Measurements from ENCODE around the gene PCDHGC5.

The PCDHGC5 gene

DNA sequence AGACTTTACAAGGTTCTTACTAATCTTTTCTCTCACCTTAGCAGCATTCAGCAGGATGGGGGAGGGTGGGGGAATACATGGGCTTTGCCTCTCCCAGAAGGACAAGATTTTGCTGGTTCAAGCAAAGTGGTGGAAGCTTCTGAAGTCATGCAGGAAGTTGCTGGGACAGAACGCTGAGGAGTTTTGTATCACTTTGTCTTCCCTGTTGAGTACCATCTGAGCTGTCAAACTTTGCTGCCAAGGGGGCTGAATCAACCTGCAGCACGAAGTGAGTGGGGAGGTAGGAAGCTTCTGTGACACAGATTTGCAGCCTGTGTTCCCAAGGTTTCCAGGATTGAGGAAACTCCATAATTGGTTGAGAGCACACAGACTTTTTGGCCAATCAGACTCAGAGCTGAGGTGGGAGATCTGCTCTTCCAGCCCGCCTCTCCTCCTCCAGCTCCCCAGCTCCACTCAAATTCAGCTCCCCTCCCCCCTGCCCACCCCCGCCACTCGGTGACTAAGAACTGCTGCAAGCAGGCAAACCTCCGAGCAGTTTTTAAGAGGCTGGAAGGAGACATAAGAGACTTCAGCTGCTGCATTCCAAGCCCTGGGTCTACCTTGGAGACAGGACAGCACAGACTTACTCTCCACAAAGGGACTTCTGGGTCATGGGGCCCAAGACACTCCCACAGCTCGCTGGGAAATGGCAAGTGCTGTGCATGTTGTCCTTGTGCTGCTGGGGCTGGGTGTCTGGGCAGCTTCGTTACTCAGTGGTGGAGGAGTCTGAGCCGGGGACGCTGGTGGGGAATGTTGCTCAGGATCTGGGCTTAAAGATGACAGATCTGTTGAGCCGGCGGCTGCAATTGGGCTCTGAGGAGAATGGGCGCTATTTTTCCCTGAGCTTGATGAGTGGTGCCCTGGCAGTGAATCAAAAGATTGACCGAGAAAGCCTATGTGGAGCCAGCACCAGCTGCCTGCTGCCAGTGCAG lies at the start of gene PCDHGC5:
TSS of gene PCDHGC5 (plus strand) at position 491 of the 971 bp plus-strand sequence. CDS start at position 651, 160 bp downstream.
- in situ Hi-C loops (cut with MboI; ENCODE audit: low sequenced_read_pairs): no loop called here

DNA sequence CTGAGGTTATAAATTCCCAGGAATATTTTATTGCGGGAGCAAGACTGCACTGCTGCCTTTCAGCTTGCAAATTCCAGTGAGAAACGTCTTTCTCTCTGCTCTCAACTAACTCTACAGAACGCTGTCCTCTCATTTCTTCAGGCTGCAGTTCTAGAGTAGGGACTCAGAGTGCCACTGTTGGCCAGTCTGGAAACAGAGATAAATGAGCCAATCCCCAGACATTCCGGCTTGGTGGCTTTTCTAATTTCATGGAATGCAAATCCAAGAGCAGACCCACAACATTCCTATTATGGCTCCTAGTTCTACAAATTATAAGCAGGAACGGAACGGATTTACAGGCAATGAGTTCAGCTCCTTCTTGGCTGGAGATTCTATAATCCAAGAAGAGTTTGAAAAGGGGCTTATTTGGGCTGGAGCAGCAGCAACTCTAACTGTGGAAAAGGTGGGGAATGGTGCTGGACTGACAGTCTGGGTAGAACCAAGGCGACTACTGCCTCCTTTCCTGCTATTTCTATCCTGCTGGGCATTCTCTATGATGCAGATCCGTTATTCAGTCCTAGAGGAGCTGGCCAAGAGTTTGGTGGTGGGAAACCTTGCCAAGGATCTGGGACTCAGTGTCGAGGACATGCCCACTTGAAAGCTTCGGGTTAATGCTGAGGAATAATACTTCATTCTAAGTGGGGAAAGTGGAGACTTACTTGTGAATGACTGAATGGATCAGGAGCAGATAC lies 49.3 kb upstream of the PCDHGC5 start:
- in situ Hi-C loops (cut with MboI; ENCODE audit: low sequenced_read_pairs): no loop called here

DNA sequence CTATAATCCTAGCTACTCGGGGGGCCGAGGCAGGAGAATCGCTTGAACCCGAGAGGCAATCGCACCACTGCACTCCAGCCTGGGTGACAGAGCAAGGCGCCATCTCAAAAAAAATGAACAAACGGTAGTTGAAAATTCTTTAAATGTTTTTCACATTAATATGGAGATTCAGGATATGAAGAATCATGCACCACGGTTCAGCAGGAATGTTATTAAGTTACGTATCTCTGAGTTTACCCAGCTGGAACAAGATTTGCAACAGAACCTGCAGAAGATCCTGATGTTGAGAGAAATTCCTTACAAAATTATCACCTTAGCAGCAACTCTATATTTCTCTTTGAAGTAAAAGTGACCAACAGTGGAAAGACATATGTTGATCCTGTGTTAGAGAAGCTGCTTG lies 48.5 kb upstream of the PCDHGC5 start:
- in situ Hi-C loops (cut with MboI; ENCODE audit: low sequenced_read_pairs): no loop called here

DNA sequence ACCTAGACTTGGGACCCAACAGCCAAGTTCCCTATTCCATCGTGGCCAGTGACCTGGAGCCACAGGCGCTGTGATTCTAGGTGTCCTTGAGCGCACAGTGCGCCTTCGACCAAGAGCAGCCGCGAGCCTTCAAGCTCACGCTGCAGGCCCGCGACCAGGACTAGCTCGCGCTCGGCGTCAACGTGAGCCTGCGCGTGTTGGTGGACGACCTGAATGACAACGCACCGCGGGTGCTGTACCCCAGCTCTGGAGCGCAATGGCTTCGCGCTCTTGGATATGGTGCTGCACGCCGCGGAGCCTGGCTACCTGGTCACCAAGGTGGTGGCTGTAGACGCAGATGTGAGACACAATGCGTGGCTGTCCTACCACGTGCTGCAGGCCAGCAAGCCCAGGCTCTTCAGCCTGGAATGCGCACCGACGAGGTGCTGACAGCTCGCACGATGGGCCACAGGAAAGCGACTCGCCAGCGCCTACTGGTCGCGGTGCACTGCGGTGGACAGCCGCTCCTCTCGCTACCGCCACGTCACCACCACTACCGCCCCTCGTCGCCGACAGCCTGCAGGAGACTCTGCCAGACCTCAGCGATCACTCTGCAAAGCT lies 47.2 kb upstream of the PCDHGC5 start:
- in situ Hi-C loops (cut with MboI; ENCODE audit: low sequenced_read_pairs): no loop called here

DNA sequence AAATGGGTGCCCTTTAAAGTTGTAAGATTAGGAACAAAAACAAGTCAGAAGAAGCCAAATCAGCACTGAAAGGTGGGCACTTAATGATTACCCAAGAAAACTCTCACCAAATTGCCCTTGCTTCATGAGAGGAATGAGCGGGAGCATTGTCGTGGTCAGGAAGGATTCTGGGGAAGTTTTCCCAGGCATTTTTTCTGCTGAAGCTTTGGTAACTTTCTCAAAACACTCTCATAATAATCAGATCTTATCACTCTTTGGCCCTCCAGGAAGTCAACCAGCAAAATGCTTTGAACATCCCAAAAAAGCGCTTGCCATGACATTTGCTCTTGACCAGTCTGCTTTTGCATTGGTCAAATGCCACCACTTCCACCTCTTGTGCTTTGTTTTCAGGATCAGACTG lies 23.5 kb upstream of the PCDHGC5 start:
- in situ Hi-C loops (cut with MboI; ENCODE audit: low sequenced_read_pairs): no loop called here

DNA sequence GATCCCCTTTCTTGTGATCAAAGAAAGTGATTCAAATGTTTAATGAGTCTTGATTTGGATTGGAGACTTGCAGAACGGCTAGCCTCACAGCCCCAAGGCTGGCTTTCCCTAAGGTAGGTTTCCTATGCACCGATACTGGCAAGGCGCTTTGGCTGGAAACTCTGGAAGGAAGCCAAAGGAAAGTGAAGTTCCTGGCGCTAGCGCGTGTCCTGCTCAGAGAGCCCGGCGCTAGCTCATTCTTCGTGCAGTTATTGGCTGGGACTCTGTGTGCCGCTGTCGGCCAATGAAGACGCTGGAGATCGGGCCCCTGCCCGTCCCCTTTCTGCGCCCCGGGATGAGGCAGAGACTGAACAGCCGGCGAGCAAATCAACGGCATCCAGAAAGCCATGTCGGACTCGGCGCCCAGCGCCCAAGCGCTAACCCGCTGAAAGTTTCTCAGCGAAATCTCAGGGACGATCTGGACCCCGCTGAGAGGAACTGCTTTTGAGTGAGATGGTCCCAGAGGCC lies 13.2 kb upstream of the PCDHGC5 start, which contains the start of gene PCDHGC3:
TSS of gene PCDHGC3 (plus strand) at position 342 of the 507 bp plus-strand sequence. CDS start at position 493, 151 bp downstream.
- in situ Hi-C loops (cut with MboI; ENCODE audit: low sequenced_read_pairs): no loop called here

DNA sequence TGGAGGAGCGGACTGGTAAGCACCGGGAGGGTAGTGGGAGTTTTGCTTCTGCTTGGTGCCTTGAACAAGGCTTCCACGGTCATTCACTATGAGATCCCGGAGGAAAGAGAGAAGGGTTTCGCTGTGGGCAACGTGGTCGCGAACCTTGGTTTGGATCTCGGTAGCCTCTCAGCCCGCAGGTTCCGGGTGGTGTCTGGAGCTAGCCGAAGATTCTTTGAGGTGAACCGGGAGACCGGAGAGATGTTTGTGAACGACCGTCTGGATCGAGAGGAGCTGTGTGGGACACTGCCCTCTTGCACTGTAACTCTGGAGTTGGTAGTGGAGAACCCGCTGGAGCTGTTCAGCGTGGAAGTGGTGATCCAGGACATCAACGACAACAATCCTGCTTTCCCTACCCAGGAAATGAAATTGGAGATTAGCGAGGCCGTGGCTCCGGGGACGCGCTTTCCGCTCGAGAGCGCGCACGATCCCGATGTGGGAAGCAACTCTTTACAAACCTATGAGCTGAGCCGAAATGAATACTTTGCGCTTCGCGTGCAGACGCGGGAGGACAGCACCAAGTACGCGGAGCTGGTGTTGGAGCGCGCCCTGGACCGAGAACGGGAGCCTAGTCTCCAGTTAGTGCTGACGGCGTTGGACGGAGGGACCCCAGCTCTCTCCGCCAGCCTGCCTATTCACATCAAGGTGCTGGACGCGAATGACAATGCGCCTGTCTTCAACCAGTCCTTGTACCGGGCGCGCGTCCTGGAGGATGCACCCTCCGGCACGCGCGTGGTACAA lies 12.6 kb upstream of the PCDHGC5 start:
- in situ Hi-C loops (cut with MboI; ENCODE audit: low sequenced_read_pairs): no loop called here

DNA sequence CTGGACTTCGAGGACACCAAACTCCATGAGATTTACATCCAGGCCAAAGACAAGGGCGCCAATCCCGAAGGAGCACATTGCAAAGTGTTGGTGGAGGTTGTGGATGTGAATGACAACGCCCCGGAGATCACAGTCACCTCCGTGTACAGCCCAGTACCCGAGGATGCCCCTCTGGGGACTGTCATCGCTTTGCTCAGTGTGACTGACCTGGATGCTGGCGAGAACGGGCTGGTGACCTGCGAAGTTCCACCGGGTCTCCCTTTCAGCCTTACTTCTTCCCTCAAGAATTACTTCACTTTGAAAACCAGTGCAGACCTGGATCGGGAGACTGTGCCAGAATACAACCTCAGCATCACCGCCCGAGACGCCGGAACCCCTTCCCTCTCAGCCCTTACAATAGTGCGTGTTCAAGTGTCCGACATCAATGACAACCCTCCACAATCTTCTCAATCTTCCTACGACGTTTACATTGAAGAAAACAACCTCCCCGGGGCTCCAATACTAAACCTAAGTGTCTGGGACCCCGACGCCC lies 11.8 kb upstream of the PCDHGC5 start:
- in situ Hi-C loops (cut with MboI; ENCODE audit: low sequenced_read_pairs): no loop called here

DNA sequence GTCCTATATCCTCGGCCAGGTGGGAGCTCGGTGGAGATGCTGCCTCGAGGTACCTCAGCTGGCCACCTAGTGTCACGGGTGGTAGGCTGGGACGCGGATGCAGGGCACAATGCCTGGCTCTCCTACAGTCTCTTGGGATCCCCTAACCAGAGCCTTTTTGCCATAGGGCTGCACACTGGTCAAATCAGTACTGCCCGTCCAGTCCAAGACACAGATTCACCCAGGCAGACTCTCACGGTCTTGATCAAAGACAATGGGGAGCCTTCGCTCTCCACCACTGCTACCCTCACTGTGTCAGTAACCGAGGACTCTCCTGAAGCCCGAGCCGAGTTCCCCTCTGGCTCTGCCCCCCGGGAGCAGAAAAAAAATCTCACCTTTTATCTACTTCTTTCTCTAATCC lies 11.1 kb upstream of the PCDHGC5 start:
- in situ Hi-C loops (cut with MboI; ENCODE audit: low sequenced_read_pairs): no loop called here

DNA sequence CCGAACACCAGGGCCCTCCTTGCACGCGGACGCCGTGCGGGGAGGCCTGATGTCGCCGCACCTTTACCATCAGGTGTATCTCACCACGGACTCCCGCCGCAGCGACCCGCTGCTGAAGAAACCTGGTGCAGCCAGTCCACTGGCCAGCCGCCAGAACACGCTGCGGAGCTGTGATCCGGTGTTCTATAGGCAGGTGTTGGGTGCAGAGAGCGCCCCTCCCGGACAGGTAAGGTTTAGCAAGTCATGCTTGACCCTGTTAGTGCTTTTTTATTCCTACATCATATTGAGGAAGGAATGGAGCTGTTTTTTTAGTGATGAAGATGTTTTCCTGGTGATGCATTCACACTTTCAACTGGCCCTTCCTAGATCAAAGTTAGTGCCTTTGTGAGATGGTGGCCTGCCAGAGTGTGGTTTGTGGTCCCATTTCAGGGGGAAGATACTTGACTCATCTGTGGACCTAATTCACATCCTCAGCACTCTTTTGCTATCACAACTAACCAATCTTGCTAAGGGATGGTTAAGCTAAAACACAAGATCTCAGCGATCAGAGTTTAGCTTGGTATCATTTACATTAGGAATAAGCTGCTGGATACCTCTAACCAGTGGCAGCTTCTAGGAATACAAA lies 10.4 kb upstream of the PCDHGC5 start:
- in situ Hi-C loops (cut with MboI; ENCODE audit: low sequenced_read_pairs): no loop called here

DNA sequence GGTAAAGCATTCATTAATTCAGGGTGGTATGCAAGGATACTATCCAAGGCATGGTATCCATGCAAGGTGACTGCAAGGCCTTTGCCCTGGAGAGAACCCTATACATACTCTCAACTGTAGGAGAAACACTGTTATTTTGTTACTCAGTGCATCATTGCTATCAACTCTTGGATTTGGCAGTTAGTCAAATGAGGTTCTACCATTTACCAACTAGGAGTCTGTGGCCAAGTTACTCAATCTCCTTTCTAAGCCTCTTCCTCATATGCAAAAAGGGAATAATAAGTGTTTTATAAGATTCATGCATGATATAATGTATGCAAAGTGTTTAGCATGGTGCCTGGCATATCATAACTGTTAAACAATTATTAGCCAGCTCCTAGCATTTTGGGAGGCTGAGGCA lies 9.1 kb upstream of the PCDHGC5 start:
- in situ Hi-C loops (cut with MboI; ENCODE audit: low sequenced_read_pairs): no loop called here

DNA sequence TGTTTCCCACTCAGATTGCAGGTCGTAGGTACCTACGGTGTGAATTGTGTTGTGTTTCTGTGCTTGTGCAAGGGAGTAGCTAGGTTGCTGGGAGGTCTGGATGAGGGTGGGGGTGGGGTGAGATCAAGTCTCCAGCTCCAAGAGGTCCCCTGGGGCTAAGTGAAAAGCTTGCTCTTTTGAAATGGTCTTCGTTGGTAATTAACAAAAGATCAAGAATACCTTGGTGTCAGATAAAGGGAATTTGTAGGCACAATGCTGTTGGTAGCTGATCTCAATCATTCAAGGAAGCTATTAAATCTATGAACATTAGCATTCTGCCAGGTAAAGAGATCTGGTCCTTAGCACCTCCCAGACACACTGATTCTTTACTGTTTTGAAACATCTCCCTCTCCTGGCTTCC lies 5.0 kb upstream of the PCDHGC5 start:
- in situ Hi-C loops (cut with MboI; ENCODE audit: low sequenced_read_pairs): no loop called here

DNA sequence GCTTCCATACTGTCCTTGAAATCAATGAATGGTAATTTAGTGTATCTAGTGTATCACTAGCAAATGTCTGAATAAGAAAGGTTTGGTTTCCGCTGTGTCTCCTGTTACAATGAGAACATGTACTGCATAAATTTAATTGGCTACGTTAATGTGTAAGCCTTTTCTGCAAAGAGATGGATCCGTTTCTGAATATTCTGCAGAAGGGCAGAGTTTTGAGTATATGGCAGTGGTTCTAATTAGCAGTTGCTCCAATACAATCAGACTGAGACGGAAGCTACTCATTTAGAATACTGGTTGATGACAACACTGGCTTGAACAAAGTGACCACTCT lies 4.6 kb upstream of the PCDHGC5 start:
- in situ Hi-C loops (cut with MboI; ENCODE audit: low sequenced_read_pairs): no loop called here

DNA sequence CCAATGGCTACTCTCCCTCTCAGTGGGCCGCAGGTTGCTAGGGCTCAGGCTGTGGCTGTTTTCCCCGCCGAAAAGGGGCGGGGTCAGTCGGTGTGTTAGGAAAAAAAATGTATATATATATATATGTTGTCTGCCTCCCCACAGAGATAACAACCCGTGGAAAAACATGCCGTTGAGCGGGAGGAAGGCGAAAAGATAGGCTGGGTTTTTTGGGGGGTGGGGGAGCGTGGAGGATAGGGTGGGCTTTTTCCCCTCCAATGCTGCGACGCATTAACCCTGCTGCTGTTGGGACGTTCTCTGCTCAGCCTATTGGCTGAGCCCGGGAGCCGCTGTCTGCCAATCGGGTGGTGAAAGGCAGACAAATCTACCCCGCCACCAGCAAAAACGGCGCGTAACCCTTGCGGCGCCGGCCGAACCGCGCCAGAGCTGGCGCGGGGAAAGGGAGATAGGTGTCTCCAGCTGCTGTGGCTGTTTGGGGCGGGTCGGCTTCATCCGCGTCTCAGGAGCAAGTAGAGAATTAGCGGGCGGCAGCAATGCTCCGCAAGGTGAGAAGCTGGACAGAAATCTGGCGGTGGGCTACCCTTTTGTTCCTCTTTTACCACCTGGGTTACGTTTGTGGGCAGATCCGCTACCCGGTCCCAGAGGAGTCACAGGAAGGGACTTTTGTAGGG lies 4.1 kb upstream of the PCDHGC5 start, which contains the start of gene PCDHGC4:
TSS of gene PCDHGC4 (plus strand) at position 390 of the 671 bp plus-strand sequence. CDS start at position 534, 144 bp downstream.
- in situ Hi-C loops (cut with MboI; ENCODE audit: low sequenced_read_pairs): no loop called here

DNA sequence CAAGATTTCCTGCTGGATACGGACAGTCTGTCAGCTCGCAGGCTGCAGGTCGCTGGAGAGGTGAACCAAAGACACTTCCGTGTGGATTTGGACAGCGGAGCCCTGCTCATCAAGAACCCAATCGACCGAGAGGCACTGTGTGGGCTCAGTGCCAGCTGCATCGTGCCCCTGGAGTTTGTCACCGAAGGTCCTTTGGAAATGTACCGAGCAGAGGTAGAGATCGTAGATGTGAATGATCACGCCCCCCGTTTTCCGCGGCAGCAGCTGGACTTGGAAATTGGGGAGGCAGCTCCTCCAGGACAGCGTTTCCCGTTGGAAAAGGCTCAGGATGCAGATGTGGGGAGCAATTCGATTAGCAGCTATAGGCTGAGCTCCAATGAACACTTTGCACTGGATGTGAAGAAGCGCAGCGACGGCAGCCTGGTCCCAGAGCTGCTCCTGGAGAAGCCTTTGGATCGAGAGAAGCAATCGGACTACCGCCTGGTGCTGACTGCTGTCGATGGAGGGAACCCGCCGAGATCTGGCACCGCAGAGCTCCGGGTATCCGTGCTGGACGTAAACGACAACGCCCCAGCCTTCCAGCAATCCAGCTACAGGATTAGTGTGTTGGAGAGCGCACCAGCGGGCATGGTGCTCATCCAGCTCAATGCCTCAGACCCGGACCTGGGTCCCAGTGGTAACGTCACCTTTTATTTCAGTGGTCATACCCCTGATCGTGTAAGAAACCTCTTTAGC lies 3.4 kb upstream of the PCDHGC5 start:
- in situ Hi-C loops (cut with MboI; ENCODE audit: low sequenced_read_pairs): no loop called here

DNA sequence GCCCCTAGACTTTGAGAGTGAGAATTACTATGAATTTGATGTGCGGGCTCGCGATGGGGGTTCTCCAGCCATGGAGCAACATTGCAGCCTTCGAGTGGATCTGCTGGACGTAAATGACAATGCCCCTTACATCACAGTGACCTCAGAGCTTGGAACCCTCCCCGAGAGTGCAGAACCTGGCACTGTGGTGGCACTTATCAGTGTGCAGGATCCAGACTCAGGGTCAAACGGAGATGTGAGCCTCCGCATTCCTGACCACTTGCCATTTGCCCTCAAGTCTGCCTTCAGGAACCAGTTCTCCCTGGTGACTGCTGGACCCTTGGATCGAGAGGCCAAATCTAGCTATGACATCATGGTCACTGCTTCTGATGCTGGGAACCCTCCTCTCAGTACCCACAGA lies 2.8 kb upstream of the PCDHGC5 start:
- in situ Hi-C loops (cut with MboI; ENCODE audit: low sequenced_read_pairs): no loop called here

DNA sequence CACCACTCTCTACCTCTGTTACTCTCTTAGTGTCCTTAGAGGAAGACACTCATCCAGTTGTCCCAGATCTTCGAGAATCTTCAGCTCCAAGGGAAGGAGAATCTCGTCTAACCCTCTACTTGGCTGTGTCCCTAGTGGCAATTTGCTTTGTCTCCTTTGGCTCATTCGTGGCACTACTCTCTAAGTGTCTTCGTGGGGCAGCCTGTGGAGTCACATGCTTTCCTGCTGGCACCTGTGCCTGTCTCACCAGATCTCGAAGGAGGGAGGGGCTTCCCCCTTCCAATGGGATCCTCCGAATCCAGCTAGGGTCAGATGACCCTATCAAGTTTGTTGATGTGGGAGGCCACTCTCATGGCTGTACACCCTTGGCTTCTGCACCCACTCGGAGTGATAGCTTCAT lies 1.8 kb upstream of the PCDHGC5 start:
- in situ Hi-C loops (cut with MboI; ENCODE audit: low sequenced_read_pairs): no loop called here

DNA sequence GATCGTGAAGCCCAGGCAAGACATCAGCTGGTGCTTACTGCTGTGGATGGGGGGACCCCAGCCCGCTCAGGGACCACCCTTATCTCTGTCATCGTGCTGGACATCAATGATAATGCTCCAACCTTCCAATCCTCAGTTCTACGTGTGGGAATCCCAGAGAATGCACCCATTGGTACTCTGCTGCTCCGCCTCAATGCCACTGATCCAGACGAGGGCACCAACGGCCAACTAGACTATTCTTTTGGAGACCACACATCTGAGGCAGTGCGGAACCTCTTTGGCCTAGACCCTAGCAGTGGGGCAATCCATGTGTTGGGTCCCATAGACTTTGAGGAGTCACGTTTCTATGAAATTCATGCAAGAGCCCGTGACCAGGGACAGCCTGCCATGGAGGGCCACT lies 960 bp downstream of the PCDHGC5 start:
- in situ Hi-C loops (cut with MboI; ENCODE audit: low sequenced_read_pairs): no loop called here

DNA sequence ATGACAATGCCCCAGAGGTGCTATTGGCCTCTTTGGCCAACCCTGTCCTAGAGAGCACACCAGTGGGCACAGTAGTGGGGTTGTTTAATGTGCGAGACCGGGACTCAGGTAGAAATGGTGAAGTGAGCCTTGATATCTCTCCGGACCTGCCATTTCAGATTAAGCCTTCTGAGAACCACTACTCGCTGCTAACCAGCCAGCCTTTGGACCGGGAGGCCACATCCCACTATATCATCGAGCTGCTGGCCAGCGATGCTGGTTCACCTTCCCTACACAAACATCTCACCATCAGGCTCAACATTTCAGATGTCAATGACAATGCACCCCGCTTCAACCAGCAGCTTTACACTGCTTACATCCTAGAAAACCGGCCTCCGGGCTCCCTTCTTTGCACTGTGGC lies 1.4 kb downstream of the PCDHGC5 start:
- in situ Hi-C loops (cut with MboI; ENCODE audit: low sequenced_read_pairs): no loop called here
